Breast epithelium (tissue), 3 donors: ENCODE measurements around the gene SYNE2.
"Not testable (repeated sequence)": the region's sequence is repeated elsewhere in the genome, so short reads cannot be mapped to it uniquely, and the experiment has no call there.

Experiments
- CTCF ChIP-seq, 3 donors: fragments of 450-650 bp; IDR thresholded peaks; one replicate each; pipeline ENCODE4 v1.5.1; 2016 to 2017; ENCODE audit warnings: antibody characterized with exemption in 3 of 3, mild to moderate bottlenecking in 3 of 3, moderate library complexity in 3 of 3
- POLR2A ChIP-seq: fragments of 450-650 bp; IDR thresholded peaks from one replicate; pipeline ENCODE4 v1.6.1; 2016; ENCODE audit warnings: antibody characterized with exemption, mild to moderate bottlenecking, moderate library complexity

GRCh38 chr14:63869940-63870752, 17.3 kb downstream of the SYNE2 start:
- not testable (repeated sequence) for TF ChIP-seq CTCF (IDR thresholded peaks at IDR 0.05); POLR2A
